K562 (cell line): ENCODE results near the gene DYNLT2B. TPM values are rescaled to one million over a fixed set of nuclear protein-coding genes. Genes with fewer than 3 reads are reported as not detected.
A peak's percentile ranks its signal among the peaks of the same experiment; 100 is the strongest.

Experiments used
- CUX1 ChIP-seq: fragments of 200-800 bp; sonication (Bioruptor generic); IDR thresholded peaks from 2 replicates; pipeline ENCODE4 v1.6.1; 2016; ENCODE audit warnings: missing genetic modification characterization, missing compliant biosample characterization
- CXXC5 ChIP-seq: fragments of 250-450 bp; sonication (Bioruptor Pico); IDR thresholded peaks from 2 replicates; pipeline ENCODE4 v1.8.0; 2022; ENCODE audit warnings: inconsistent platforms, mild to moderate bottlenecking, moderate library complexity
- DPF2 ChIP-seq: fragments of 450-650 bp; IDR thresholded peaks from 2 replicates; pipeline ENCODE4 v1.6.1; 2016
- FOSL1 ChIP-seq: fragments of 200-800 bp; sonication (Bioruptor generic); conservative IDR thresholded peaks from 2 replicates; pipeline ENCODE4 v1.6.1; 2016; ENCODE audit warnings: missing genetic modification characterization, missing compliant biosample characterization
- MEIS2 ChIP-seq: fragments of 450-650 bp; IDR thresholded peaks from 2 replicates; pipeline ENCODE4 v1.6.1; 2014; ENCODE audit warnings: mild to moderate bottlenecking; ENCODE audit not compliant: partially characterized antibody
- TFAP4 ChIP-seq: sonication (generic); formaldehyde crosslinking; IDR thresholded peaks from 2 replicates; pipeline ENCODE4 v1.8.0; 2022; ENCODE audit warnings: missing genetic modification reagents, mild to moderate bottlenecking, moderate library complexity, borderline replicate concordance
- ZNF316 ChIP-seq: fragments of 450-650 bp; IDR thresholded peaks from 2 replicates; pipeline ENCODE4 v1.6.1; 2016
- ZNF592 ChIP-seq: fragments of 450-650 bp; IDR thresholded peaks from 2 replicates; pipeline ENCODE4 v1.6.1; 2017; ENCODE audit warnings: antibody characterized with exemption, mild to moderate bottlenecking
- ZNF639 ChIP-seq, 2 experiments: fragments of 200-800 bp in 1 of 2; sonication (Bioruptor generic) in 1 of 2; sonication (generic) in 1 of 2; formaldehyde crosslinking in 1 of 2; IDR thresholded peaks in 1 of 2; conservative IDR thresholded peaks in 1 of 2; 2 replicates each; pipeline versions ENCODE4 v1.5.0 to v1.6.1; 2016 to 2020; ENCODE audit warnings: missing compliant biosample characterization in 1 of 2, missing genetic modification characterization in 1 of 2, missing genetic modification reagents in 1 of 2
- polyA plus RNA-seq, 8 experiments: library from polyadenylated mRNA; depleted of rRNA in 4 of 8; stranded (reverse) in 5 of 8; unstranded in 3 of 8; fragments of >200 nt; fragmentation: Nextera tagmentation in 2 of 8; fragmentation: Illumina TruSeq in 1 of 8; extraction: Ambion mirVana in 2 of 8; extraction: Trizol in 1 of 8; gene quantifications; 2 replicates each; pipeline versions ENCODE4 v1.2.1 to v1.2.3, GENCODE V29; 2011 to 2014; ENCODE audit warnings: inconsistent platforms in 1 of 8, missing spikeins in 1 of 8
- total RNA-seq, 7 experiments: library from RNA; depleted of rRNA in 6 of 7; stranded (reverse); fragments of >200 nt in 6 of 7; fragmentation: Illumina TruSeq in 2 of 7; extraction: Trizol in 2 of 7; gene quantifications; 2 replicates each; pipeline versions ENCODE4 v1.2.1 to v1.2.3, GENCODE V29; 2011 to 2021; ENCODE audit warnings: low replicate concordance in 1 of 7

DYNLT2B gene
- total and polyA plus RNA-seq, 9 of the 15 experiments (the other 6 are each of a cell fraction or from before 2014, with no cell fraction given): 6.5 to 19.9 (median 8.7) TPM

GRCh38 chr3:196302960-196303359 lies 15.1 kb downstream of the DYNLT2B start (continued):
- TF ChIP-seq TFAP4 (CRISPR knock-in tag): peak; percentile 80
- 0 out of 2 replicates have a peak, but pooled peaks have one; percentile 36 for TF ChIP-seq CUX1 (CRISPR knock-in tag)
- TF ChIP-seq MEIS2: peak; percentile 49
- TF ChIP-seq FOSL1 (tag): peak; percentile 41
- 0 out of 2 replicates have a peak, but pooled peaks have one; percentile 3 for TF ChIP-seq CXXC5 (CRISPR knock-in tag)
- TF ChIP-seq ZNF639 (CRISPR knock-in tag; conservative IDR thresholded peaks at IDR 0.05 in 1 of 2, IDR thresholded peaks at IDR 0.05 in 1 of 2): peak in 1 of 2 experiments; percentile 52; a peak in 1 of 4 replicates
- peak; percentile 54 for TF ChIP-seq ZNF316
- peak; percentile 33; the same call in 1 of the 2 replicates for TF ChIP-seq DPF2
- TF ChIP-seq ZNF592: 0 out of 2 replicates have a peak, but pooled peaks have one; percentile 7
- TF ChIP-seq, all 486 proteins: peak for 20; not testable (repeated sequence) for 466
